Measurements from ENCODE around the gene UBE3B.

GRCh38 chr12:109450980-109451379, 26.5 kb upstream of the UBE3B start:
- no peak for TF ChIP-seq CTCF (conservative IDR thresholded peaks at IDR 0.05)
- no peak for TF ChIP-seq EZH2 (IDR thresholded peaks at IDR 0.05; ENCODE audit: low read depth)

All from PC-9 (cell line).